ENCODE results near the gene PAX5.

The PAX5 gene

GRCh38 chr9:36956908-36957307 lies 77.2 kb downstream of the PAX5 start:
- no peak for DNase-seq

- DNase-seq: no peak
These were observed 83.7 kb downstream of the PAX5 start for GRCh38 chr9:36950389-36950788.

- DNase-seq: no peak
These were observed 84.6 kb downstream of the PAX5 start for GRCh38 chr9:36949466-36949865.

DNA sequence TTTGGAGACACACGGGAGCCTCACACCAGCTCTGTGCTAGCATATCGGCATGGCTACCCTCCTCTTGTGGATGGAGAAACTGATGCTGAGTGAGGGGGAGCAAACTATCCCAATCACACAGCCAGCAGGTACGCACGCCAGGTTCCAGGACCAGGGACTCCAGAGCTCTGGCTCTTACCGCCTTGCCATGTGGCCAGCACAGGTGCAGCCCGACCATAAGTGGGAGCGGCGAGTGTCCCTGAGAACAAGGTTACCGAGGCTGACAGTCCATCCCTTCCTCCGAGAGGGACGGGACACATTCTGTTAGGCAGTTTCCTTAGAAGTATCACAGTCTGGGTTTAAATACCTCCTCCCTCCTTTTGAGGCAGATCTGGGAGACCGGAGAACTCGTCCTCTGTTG lies 86.0 kb downstream of the PAX5 start:
- DNase-seq: no peak

GRCh38 chr9:36946653-36947052 lies 87.4 kb downstream of the PAX5 start:
- peak in 1 of 2 experiments; percentile 21 for DNase-seq

DNA sequence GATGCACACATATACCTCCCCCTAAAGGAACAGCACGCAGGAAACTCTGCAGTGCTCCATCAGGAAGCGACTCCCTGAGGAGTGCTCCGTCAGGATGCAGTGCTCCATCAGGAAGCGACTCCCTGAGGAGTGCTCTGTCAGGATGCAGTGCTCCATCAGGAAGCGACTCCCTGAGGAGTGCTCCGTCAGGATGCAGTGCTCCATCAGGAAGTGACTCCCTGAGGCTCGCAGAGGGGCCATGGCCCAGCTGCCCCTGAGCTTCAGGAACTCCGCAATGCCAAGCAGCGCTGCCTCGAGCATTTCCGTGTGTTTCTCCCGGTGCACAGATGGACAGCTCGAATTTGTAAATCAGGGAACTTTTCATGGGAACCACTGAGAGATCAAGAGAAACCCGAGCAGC lies 88.1 kb downstream of the PAX5 start:
- no peak for DNase-seq

- DNase-seq: no peak
These were observed 91.2 kb downstream of the PAX5 start for GRCh38 chr9:36942891-36943290.

DNA sequence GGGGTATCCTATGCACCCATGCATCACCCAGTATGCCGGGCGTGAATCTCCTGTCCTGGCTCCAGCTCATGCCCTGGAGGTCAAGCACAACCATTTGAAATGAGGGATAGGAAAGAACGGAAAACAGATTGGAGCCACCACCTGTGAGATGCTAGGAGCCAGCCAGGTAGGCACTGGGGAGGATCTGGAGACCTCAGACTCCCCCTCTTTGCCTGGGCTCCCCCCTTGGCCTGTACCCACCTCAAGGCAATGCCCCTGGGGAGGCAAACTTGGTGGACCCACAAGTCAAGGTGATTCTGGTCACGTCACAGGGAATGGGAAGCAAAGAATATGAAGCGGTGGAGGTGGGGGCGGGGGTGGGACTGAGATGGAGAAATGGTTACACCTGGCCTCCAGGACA lies 92.6 kb downstream of the PAX5 start:
- DNase-seq: no peak

DNA sequence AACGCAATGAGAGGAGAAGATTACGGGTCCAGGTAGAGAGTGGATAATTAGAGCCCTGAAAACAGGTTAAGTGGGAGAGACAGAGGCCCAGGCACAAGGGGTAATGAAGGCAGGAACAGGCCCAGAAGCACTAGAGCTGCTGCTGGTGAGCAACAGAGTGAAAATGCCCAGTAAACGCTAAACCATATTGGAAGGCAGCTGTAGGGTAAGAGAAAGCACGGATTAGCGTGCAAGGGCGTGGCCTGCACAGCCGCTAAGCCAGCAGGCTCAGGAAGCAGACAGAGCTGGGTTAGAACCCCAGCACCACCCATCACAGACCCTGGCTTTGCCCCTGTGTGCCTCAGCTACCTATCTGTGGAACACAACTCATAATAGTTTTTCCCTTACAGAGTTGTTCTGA lies 93.2 kb downstream of the PAX5 start:
- no peak for DNase-seq

DNA sequence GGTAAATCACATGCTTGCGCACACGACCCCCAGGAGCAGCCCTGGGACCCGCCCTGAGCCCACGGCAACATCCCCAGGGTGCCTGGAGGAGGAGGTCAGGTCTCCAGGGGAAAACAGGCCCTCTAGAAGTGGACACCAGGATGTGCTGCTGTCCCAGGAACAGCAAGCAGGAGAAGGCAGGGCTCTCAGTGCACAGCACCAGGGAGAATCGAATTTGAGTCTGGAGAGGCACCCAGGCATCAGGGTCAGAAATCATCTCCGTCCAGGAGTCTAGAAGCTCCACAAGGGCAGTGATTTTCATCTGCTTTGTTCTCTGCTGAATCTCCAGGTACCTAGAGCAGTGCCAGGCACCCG lies 93.6 kb downstream of the PAX5 start:
- DNase-seq: no peak

GRCh38 chr9:36939655-36940499 lies 94.2 kb downstream of the PAX5 start:
- no peak for DNase-seq

- DNase-seq: no peak
These were observed 94.9 kb downstream of the PAX5 start for GRCh38 chr9:36939214-36939613.

- DNase-seq: no peak
These were observed 95.5 kb downstream of the PAX5 start for GRCh38 chr9:36938617-36939016.

- no peak for DNase-seq
These were observed 96.1 kb downstream of the PAX5 start for GRCh38 chr9:36937951-36938350.

- no peak for DNase-seq
These were observed 96.7 kb downstream of the PAX5 start for GRCh38 chr9:36937346-36937745.

GRCh38 chr9:36936498-36936831 lies 97.6 kb downstream of the PAX5 start:
- DNase-seq: no peak

GRCh38 chr9:36935768-36936497 lies 98.1 kb downstream of the PAX5 start:
- no peak for DNase-seq

DNA sequence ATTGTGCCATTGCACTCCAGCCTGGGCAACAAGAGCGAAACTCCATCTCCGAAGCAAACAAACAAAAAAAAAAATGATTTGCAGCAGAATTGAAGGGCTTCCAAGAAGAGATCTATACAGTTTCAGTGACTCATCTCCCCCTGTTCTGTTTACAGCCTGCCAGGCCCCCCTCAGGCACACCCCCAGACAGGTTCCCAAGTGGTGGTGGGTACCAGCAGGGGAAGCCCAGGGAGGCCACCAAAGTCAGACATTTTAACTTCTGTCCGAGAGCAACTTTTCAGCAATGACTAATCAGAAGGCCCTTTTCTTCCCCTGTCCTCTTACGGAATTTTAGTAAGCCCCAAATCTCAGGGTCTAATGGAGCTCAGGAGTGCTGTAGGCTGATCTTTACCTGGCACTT lies 98.7 kb downstream of the PAX5 start:
- DNase-seq: no peak

DNA sequence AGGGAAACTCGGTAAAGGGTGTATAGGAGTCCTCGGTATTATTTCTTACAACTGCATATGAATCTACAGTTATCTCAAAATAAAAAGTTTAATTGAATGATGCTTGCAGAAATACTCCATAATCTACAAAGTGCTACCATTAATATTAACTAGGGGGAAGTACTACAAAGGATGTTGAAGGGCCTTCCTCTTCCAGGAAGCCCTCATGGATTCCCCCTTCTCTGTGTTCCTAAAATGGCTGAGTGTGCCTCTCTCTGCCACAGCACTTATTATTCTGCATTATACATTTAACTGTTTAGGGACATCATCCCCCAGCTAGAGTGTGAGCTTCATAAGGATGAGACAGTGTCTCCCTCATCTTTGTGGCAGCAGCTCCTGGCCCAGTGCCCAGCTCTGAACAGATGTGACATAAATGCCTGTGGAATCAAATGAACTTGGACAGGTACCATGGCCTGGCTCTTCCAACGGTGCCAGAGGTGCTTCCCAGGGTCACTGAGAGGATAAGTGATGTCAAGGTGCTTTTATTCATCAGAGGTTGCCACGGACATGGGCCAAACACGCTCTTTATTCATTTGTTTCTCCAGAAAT lies 99.5 kb downstream of the PAX5 start:
- peak in 1 of 2 experiments; percentile 58 for DNase-seq

DNA sequence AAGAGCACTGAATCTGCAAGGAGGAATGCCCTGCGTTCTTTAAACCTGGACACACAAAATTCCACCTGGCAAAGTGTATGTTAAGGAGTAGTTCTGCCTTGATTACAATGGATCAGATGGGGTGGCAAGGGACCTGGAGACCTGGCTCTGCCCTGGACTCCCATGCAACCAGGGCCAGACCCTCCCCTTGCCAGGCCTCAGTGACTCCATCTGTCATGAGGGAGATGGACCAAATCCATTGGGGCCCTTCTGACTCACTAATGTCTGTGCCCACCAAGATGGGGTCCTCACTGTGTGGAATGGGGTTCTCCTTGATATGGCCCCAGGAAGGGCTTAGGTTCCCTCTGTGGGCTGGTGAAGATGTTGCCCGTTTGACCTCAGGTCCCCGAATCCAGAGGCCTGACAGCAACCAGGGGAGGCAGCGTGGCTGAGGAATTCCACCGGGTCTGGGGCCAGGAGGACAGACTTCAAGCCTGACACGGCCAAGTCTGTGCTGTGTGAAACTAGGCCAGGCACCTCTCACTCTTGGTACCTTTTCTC lies 100.3 kb downstream of the PAX5 start:
- DNase-seq: no peak

GRCh38 chr9:36932198-36932597 lies 101.9 kb downstream of the PAX5 start:
- DNase-seq: no peak

- no peak for DNase-seq
These were observed 103.1 kb downstream of the PAX5 start for GRCh38 chr9:36930941-36931340.

GRCh38 chr9:36929350-36929675 lies 104.8 kb downstream of the PAX5 start:
- DNase-seq: no peak

- DNase-seq: no peak
These were observed 105.3 kb downstream of the PAX5 start for GRCh38 chr9:36928670-36929349.
